Naive thymus-derived CD4-positive, alpha-beta T cell (primary cell): ENCODE data around the gene GJD4. TPM values are rescaled to one million over a fixed set of nuclear protein-coding genes. Genes with fewer than 3 reads are reported as not detected.

ENCODE experiments used
- ATAC-seq: fragments of 150-1000 bp; cut with Tn5 transposase; 2 replicates; pipeline ENCODE4 v1.10.0; 2021; ENCODE audit warnings: mild to moderate bottlenecking, moderate library complexity
- CTCF ChIA-PET: fragments of 350-600 bp; sonication (Branson Sonifier 250); formaldehyde crosslinking; loops from one replicate; lab custom pipeline; 2021; ENCODE audit warnings: antibody characterized with exemption; lab: Charles Lee
- POLR2A ChIA-PET: fragments of 350-600 bp; sonication (Branson Sonifier 250); formaldehyde crosslinking; loops from one replicate; lab custom pipeline; 2021; ENCODE audit warnings: antibody characterized with exemption, inconsistent platforms; lab: Charles Lee
- DNase-seq, 9 donors: peaks; one replicate each; pipeline versions ENCODE4 v3.0.0 to v3.0.0-alpha.2; 2020 to 2022; ENCODE audit warnings: mixed read lengths in 1 of 9
- H3K27ac ChIP-seq: one replicate; pipeline ENCODE4 v1.7.0; 2013; ENCODE audit warnings: mild to moderate bottlenecking, low read depth, low read length, moderate library complexity
- H3K27me3 ChIP-seq, 2 donors: one replicate each; pipeline ENCODE4 v1.7.0; 2013; ENCODE audit warnings: low read length in 2 of 2, mild to moderate bottlenecking in 2 of 2, moderate library complexity in 2 of 2; ENCODE audit not compliant: control insufficient read depth in 2 of 2, insufficient read depth in 2 of 2
- H3K36me3 ChIP-seq, 3 experiments: 1 replicate in 2 of 3; 2 replicates in 1 of 3; pipeline ENCODE4 v1.7.0; 2013; ENCODE audit warnings: low read length in 3 of 3, mild to moderate bottlenecking in 3 of 3, moderate library complexity in 1 of 3; ENCODE audit not compliant: insufficient read depth in 3 of 3, control insufficient read depth in 2 of 3
- H3K4me1 ChIP-seq, 2 donors: one replicate each; pipeline ENCODE4 v1.7.0; 2013; ENCODE audit warnings: low read length in 2 of 2, mild to moderate bottlenecking in 2 of 2, moderate library complexity in 1 of 2; ENCODE audit not compliant: control insufficient read depth in 2 of 2, insufficient read depth in 2 of 2
- H3K4me3 ChIP-seq: 2 replicates; pipeline ENCODE4 v1.7.0; 2013; ENCODE audit warnings: mild to moderate bottlenecking, low read length
- H3K9me3 ChIP-seq, 3 experiments: 1 replicate in 2 of 3; 2 replicates in 1 of 3; pipeline ENCODE4 v1.7.0; 2013; ENCODE audit warnings: low read length in 3 of 3; ENCODE audit not compliant: control insufficient read depth in 2 of 3
- H3K27ac Mint-ChIP-seq, 9 donors: one replicate each; pipeline ENCODE4 v1.8.0; 2020 to 2022; ENCODE audit warnings: mixed read lengths in 9 of 9, mild to moderate bottlenecking in 8 of 9, moderate library complexity in 5 of 9, inconsistent platforms in 2 of 9
- H3K27me3 Mint-ChIP-seq, 5 donors: one replicate each; pipeline ENCODE4 v1.8.0; 2021 to 2022; ENCODE audit warnings: mixed read lengths in 5 of 5, mild to moderate bottlenecking in 1 of 5
- H3K36me3 Mint-ChIP-seq, 5 donors: one replicate each; pipeline ENCODE4 v1.8.0; 2020 to 2022; ENCODE audit warnings: mixed read lengths in 5 of 5, mild to moderate bottlenecking in 3 of 5, inconsistent platforms in 1 of 5
- H3K4me1 Mint-ChIP-seq, 7 donors: one replicate each; pipeline ENCODE4 v1.8.0; 2020 to 2022; ENCODE audit warnings: mixed read lengths in 7 of 7, mild to moderate bottlenecking in 3 of 7, inconsistent platforms in 1 of 7
- H3K4me3 Mint-ChIP-seq, 10 donors: one replicate each; pipeline ENCODE4 v1.8.0; 2020 to 2022; ENCODE audit warnings: mild to moderate bottlenecking in 10 of 10, mixed read lengths in 10 of 10, moderate library complexity in 6 of 10, inconsistent platforms in 2 of 10
- H3K9me3 Mint-ChIP-seq, 11 donors: one replicate each; pipeline ENCODE4 v1.8.0; 2020 to 2022; ENCODE audit warnings: mixed read lengths in 11 of 11, mild to moderate bottlenecking in 4 of 11, inconsistent platforms in 1 of 11, moderate library complexity in 1 of 11
- intact Hi-C, 2 donors: fragments of 100-400 bp; cut with micrococcal nuclease; formaldehyde crosslinking; loops; one replicate each; pipeline ENCODE4 v1.15.1; 2023
- polyA plus RNA-seq, 2 donors: library from polyadenylated mRNA; unstranded; fragments of 300-500 nt; fragmentation: Illumina TruSeq; gene quantifications; one replicate each; pipeline ENCODE4 v1.2.3, GENCODE V29; 2021
- total RNA-seq, 6 experiments: library from RNA in 5 of 6; stranded (reverse) in 5 of 6; gene quantifications; 1 replicate in 5 of 6; 2 replicates in 1 of 6; pipeline ENCODE4 v1.2.3 and lab custom pipeline; 2021 to 2026

GJD4 gene
- total and polyA plus RNA-seq, 7 experiments from 2014 or later = not detected

- peak overlapping the region in 3 of 9 donors; percentile 29 to 86 (median 48) for H3K27ac Mint-ChIP-seq
- H3K9me3 Mint-ChIP-seq = no peaks in the 10 kb centered on the region
- ATAC-seq = no peak
- Histone ChIP-seq H3K9me3 (no peaks in the 10 kb centered on the region), H3K4me3 (peak overlapping the region; percentile 80), H3K27ac (no peak overlapping the region), H3K4me1 (peaks cover 4 to 5% of the 10 kb centered on the region in 2 donors), H3K27me3 (peaks cover 0 to 3% of the 10 kb centered on the region in 2 donors), H3K36me3 (no peaks in the 10 kb centered on the region)
- intact Hi-C loops = loop anchor here (5.0 to 10.0 kb wide), 2 partner anchors 189 to 302 kb away; no protein-coding TSS in a partner anchor
- H3K36me3 Mint-ChIP-seq = no peaks in the 10 kb centered on the region
- H3K4me3 Mint-ChIP-seq = peak overlapping the region; percentile 68 to 94 (median 87)
- ChIA-PET POLR2A (no interaction called here), CTCF (interaction anchor here (1.3 kb wide), 1 partner anchor 9 kb away, joined by 3 read pairs; no protein-coding TSS in a partner anchor)
- H3K4me1 Mint-ChIP-seq = peaks cover 9 to 37% (median 20%) of the 10 kb centered on the region in 7 donors
- DNase-seq = peak in 1 of 9 donors; percentile 13
- H3K27me3 Mint-ChIP-seq = peaks cover 0 to 67% (median 14%) of the 10 kb centered on the region in 5 donors
Measured at GRCh38 chr10:35644050-35644950, 39.2 kb downstream of the GJD4 start.

GRCh38 chr10:35650894-35651293, 45.8 kb downstream of the GJD4 start:
- no peaks in the 10 kb centered on the region for H3K9me3 Mint-ChIP-seq
- H3K4me1 Mint-ChIP-seq = no peaks in the 10 kb centered on the region
- Histone ChIP-seq H3K4me3 (no peak overlapping the region), H3K27ac (no peak overlapping the region), H3K36me3 (no peaks in the 10 kb centered on the region), H3K27me3 (no peaks in the 10 kb centered on the region), H3K9me3 (no peaks in the 10 kb centered on the region), H3K4me1 (no peaks in the 10 kb centered on the region)
- POLR2A ChIA-PET = no interaction called here
- H3K27me3 Mint-ChIP-seq = peaks cover 9 to 24% (median 17%) of the 10 kb centered on the region in 5 donors
- ATAC-seq (no peak), DNase-seq (no peak)
- CTCF ChIA-PET = interaction anchor here (0.6 kb wide), 1 partner anchor 235 kb away, joined by 4 read pairs; no protein-coding TSS in a partner anchor
- H3K36me3 Mint-ChIP-seq = no peaks in the 10 kb centered on the region
- H3K4me3 Mint-ChIP-seq = no peak overlapping the region
- intact Hi-C loops = no loop called here
- H3K27ac Mint-ChIP-seq = peak overlapping the region in 1 of 9 donors; percentile 2

- Mint-ChIP-seq H3K9me3 (peaks cover 0 to 4% (median 0%) of the 10 kb centered on the region in 11 donors), H3K27me3 (peaks cover 9 to 36% (median 23%) of the 10 kb centered on the region in 5 donors), H3K27ac (no peak overlapping the region), H3K4me3 (no peak overlapping the region), H3K4me1 (no peaks in the 10 kb centered on the region), H3K36me3 (no peaks in the 10 kb centered on the region)
- POLR2A ChIA-PET = no interaction called here
- no peak for ATAC-seq
- no peak overlapping the region for H3K4me3 ChIP-seq
- DNase-seq = no peak
- intact Hi-C loops = no loop called here
- CTCF ChIA-PET = no interaction called here
- no peak overlapping the region for H3K27ac ChIP-seq
- no peaks in the 10 kb centered on the region for H3K9me3 ChIP-seq
- H3K27me3 ChIP-seq = no peaks in the 10 kb centered on the region
- no peaks in the 10 kb centered on the region for H3K36me3 ChIP-seq
- no peaks in the 10 kb centered on the region for H3K4me1 ChIP-seq
Measured at GRCh38 chr10:35652824-35653223, 47.7 kb downstream of the GJD4 start.

- Histone ChIP-seq H3K27me3 (no peaks in the 10 kb centered on the region), H3K36me3 (no peaks in the 10 kb centered on the region), H3K27ac (no peak overlapping the region), H3K9me3 (no peaks in the 10 kb centered on the region), H3K4me3 (no peak overlapping the region), H3K4me1 (no peaks in the 10 kb centered on the region)
- ChIA-PET CTCF (no interaction called here), POLR2A (no interaction called here)
- Mint-ChIP-seq H3K4me3 (no peak overlapping the region), H3K36me3 (peaks cover 0 to 6% (median 0%) of the 10 kb centered on the region in 5 donors), H3K9me3 (peaks cover 0 to 7% (median 1%) of the 10 kb centered on the region in 11 donors), H3K4me1 (no peaks in the 10 kb centered on the region), H3K27me3 (peaks cover 8 to 55% (median 49%) of the 10 kb centered on the region in 5 donors), H3K27ac (no peak overlapping the region)
- ATAC-seq (no peak), DNase-seq (no peak)
- intact Hi-C loops = no loop called here
Measured at GRCh38 chr10:35657621-35658020, 52.5 kb downstream of the GJD4 start.

Other genes with a start within 250 kb of the GJD4 start
- gene FZD8, start 37.0 kb downstream of the GJD4 start, total RNA-seq = 1 to 10 TPM in 1 of 5 experiments, under 1 TPM in 4; 0.19 to 1.7 (median 0.47) TPM
- not detected for gene FZD8, start 37.0 kb downstream of the GJD4 start, polyA plus RNA-seq